ENCODE results near the gene ROBO3.

The ROBO3 gene

GRCh38 chr11:124875943-124876817, 10.9 kb downstream of the ROBO3 start:
- peak; percentile 64 to 70 for DNase-seq

GRCh38 chr11:124876818-124877630, 11.8 kb downstream of the ROBO3 start:
- no peak for DNase-seq

- no peak for DNase-seq
Measured at GRCh38 chr11:124877631-124877909, 12.3 kb downstream of the ROBO3 start.

GRCh38 chr11:124877910-124878758, 12.9 kb downstream of the ROBO3 start:
- DNase-seq, result no peak

GRCh38 chr11:124878759-124879492, 13.7 kb downstream of the ROBO3 start:
- no peak for DNase-seq

- DNase-seq, result no peak
Measured at GRCh38 chr11:124879493-124880289, 14.5 kb downstream of the ROBO3 start.

- no peak for DNase-seq
Measured at GRCh38 chr11:124880290-124880611, 15.0 kb downstream of the ROBO3 start.

GRCh38 chr11:124880958-124881357, 15.7 kb downstream of the ROBO3 start:
- DNase-seq, result no peak

GRCh38 chr11:124882339-124883071, 17.3 kb downstream of the ROBO3 start:
- DNase-seq, result no peak

GRCh38 chr11:124884340-124884739, 19.1 kb downstream of the ROBO3 start:
- DNase-seq, result no peak

GRCh38 chr11:124884869-124885479, 19.7 kb downstream of the ROBO3 start:
- no peak for DNase-seq

GRCh38 chr11:124886476-124886875, 21.2 kb downstream of the ROBO3 start:
- DNase-seq, result no peak

- DNase-seq, result no peak
Measured at GRCh38 chr11:124886978-124887666, 21.9 kb downstream of the ROBO3 start.

- DNase-seq, result no peak
Measured at GRCh38 chr11:124887667-124888013, 22.4 kb downstream of the ROBO3 start.

- DNase-seq, result no peak
Measured at GRCh38 chr11:124889191-124890091, 24.2 kb downstream of the ROBO3 start.

- no peak for DNase-seq
Measured at GRCh38 chr11:124890151-124890550, 24.9 kb downstream of the ROBO3 start.

- no peak for DNase-seq
Measured at GRCh38 chr11:124890683-124891372, 25.6 kb downstream of the ROBO3 start.

- no peak for DNase-seq
Measured at GRCh38 chr11:124891373-124891861, 26.2 kb downstream of the ROBO3 start.
